Osteocyte (in vitro differentiated cells): ENCODE results near the gene CRTAP. TPM values are rescaled to one million over a fixed set of nuclear protein-coding genes. Genes with fewer than 3 reads are reported as not detected.
"Not testable (repeated sequence)": the region's sequence is repeated elsewhere in the genome, so short reads cannot be mapped to it uniquely, and the experiment has no call there.

ENCODE experiments used
- DNase-seq: peaks from one replicate; pipeline ENCODE4 v3.0.0; 2021; ENCODE audit warnings: mixed read lengths; ENCODE audit not compliant: unreplicated experiment; ENCODE audit errors: extremely low spot score
- H3K27ac Mint-ChIP-seq: one replicate; pipeline ENCODE4 v1.8.0; 2021; ENCODE audit warnings: mild to moderate bottlenecking, mixed read lengths; ENCODE audit not compliant: unreplicated experiment
- H3K27me3 Mint-ChIP-seq: one replicate; pipeline ENCODE4 v1.8.0; 2021; ENCODE audit warnings: mixed read lengths; ENCODE audit not compliant: unreplicated experiment
- H3K36me3 Mint-ChIP-seq: one replicate; pipeline ENCODE4 v1.8.0; 2021; ENCODE audit warnings: mixed read lengths; ENCODE audit not compliant: unreplicated experiment
- H3K4me1 Mint-ChIP-seq: one replicate; pipeline ENCODE4 v1.8.0; 2021; ENCODE audit warnings: mixed read lengths; ENCODE audit not compliant: unreplicated experiment
- H3K4me3 Mint-ChIP-seq: one replicate; pipeline ENCODE4 v1.8.0; 2021; ENCODE audit warnings: mild to moderate bottlenecking, moderate library complexity, mixed read lengths; ENCODE audit not compliant: unreplicated experiment
- H3K9me3 Mint-ChIP-seq: one replicate; pipeline ENCODE4 v1.8.0; 2021; ENCODE audit warnings: mixed read lengths; ENCODE audit not compliant: unreplicated experiment
- total RNA-seq: library from RNA; stranded (reverse); gene quantifications from 2 replicates; pipeline ENCODE4 v1.2.1, GENCODE V29; 2021
- TF ChIP-seq, protein P1 (sequence below): fragments of 200-600 bp; sonication (generic); IDR thresholded peaks from 2 replicates; pipeline ENCODE4 v1.5.0; 2021; ENCODE audit warnings: antibody characterized with exemption, mild to moderate bottlenecking, moderate library complexity

CRTAP gene
- total RNA-seq, 1 donor from 2014 or later = 308 TPM

DNA sequence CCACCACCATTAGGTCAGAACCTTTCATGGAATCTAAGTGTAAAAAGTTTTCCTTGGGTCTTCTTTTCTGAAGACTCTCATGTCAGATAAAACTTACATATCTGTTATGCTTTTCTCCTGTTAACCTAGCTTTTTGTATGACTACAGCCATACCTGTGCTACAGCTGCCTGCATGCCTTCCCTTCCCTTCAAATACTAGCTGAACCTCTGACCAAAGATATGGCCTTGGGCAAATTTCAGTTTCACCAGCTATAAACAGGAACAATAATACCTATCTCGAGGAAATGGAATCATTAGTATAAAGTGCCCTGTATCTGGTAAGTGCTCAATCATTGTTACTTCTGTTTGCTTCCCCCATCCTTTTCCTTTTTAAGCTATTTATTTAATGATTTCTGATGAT lies 41.9 kb upstream of the CRTAP start:
- DNase-seq = no peak
- H3K27me3 Mint-ChIP-seq = no peaks in the 10 kb centered on the region
- H3K27ac Mint-ChIP-seq = no peak overlapping the region
- TF ChIP-seq, protein P1, sequence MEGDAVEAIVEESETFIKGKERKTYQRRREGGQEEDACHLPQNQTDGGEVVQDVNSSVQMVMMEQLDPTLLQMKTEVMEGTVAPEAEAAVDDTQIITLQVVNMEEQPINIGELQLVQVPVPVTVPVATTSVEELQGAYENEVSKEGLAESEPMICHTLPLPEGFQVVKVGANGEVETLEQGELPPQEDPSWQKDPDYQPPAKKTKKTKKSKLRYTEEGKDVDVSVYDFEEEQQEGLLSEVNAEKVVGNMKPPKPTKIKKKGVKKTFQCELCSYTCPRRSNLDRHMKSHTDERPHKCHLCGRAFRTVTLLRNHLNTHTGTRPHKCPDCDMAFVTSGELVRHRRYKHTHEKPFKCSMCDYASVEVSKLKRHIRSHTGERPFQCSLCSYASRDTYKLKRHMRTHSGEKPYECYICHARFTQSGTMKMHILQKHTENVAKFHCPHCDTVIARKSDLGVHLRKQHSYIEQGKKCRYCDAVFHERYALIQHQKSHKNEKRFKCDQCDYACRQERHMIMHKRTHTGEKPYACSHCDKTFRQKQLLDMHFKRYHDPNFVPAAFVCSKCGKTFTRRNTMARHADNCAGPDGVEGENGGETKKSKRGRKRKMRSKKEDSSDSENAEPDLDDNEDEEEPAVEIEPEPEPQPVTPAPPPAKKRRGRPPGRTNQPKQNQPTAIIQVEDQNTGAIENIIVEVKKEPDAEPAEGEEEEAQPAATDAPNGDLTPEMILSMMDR = no peak
- H3K4me1 Mint-ChIP-seq = peaks cover 44% of the 10 kb centered on the region
- H3K36me3 Mint-ChIP-seq = peaks cover 24% of the 10 kb centered on the region
- no peak overlapping the region for H3K4me3 Mint-ChIP-seq
- H3K9me3 Mint-ChIP-seq = no peaks in the 10 kb centered on the region

- no peak for DNase-seq
- peak overlapping the region; percentile 56 for H3K27ac Mint-ChIP-seq
These were observed 39.4 kb upstream of the CRTAP start for GRCh38 chr3:33074217-33075067.

DNA sequence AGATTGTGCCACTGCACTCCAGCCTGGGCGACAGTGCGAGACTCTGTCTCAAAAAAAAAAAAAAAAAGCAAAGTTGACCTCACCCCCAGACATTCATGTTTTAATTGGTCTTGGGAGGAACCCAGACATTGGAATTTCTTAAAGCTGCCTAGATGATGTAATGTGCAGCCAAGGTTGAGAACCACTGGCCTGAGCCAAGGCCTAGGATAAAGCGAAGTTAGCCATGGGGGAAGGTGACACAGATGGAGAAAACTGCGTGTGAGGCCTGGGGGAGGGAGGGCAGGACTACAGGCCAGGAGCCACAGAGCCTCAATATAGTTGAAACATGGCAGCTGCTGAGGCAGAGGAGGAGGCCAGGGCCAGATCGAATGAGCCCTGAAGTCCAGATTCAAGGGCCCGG lies 37.8 kb upstream of the CRTAP start:
- DNase-seq = no peak
- TF ChIP-seq, protein P1 = no peak
- H3K36me3 Mint-ChIP-seq = peaks cover 18% of the 10 kb centered on the region
- peak overlapping the region; percentile 73 for H3K27ac Mint-ChIP-seq
- H3K27me3 Mint-ChIP-seq = no peaks in the 10 kb centered on the region
- no peaks in the 10 kb centered on the region for H3K9me3 Mint-ChIP-seq
- peaks cover 29% of the 10 kb centered on the region for H3K4me1 Mint-ChIP-seq
- H3K4me3 Mint-ChIP-seq = no peak overlapping the region

More at GRCh38 chr3:33074217-33075067, 39.4 kb upstream of the CRTAP start:
- Mint-ChIP-seq H3K4me1 (peaks cover 42% of the 10 kb centered on the region), H3K9me3 (no peaks in the 10 kb centered on the region), H3K4me3 (no peak overlapping the region), H3K27me3 (no peaks in the 10 kb centered on the region), H3K36me3 (peaks cover 17% of the 10 kb centered on the region)
- TF ChIP-seq, protein P1 = peak; percentile 95

GRCh38 chr3:33076952-33077351 lies 36.9 kb upstream of the CRTAP start:
- Mint-ChIP-seq H3K27ac (peak overlapping the region; percentile 73), H3K4me1 (peaks cover 25% of the 10 kb centered on the region), H3K36me3 (peaks cover 13% of the 10 kb centered on the region), H3K4me3 (no peak overlapping the region), H3K9me3 (no peaks in the 10 kb centered on the region), H3K27me3 (no peaks in the 10 kb centered on the region)
- TF ChIP-seq, protein P1 = no peak
- no peak for DNase-seq

- no peaks in the 10 kb centered on the region for H3K9me3 Mint-ChIP-seq
These were observed 35.8 kb upstream of the CRTAP start for GRCh38 chr3:33077976-33078375.

GRCh38 chr3:33079813-33080212 lies 34.0 kb upstream of the CRTAP start:
- not testable (repeated sequence) for H3K9me3 Mint-ChIP-seq, H3K4me3 Mint-ChIP-seq, DNase-seq, H3K27ac Mint-ChIP-seq, H3K27me3 Mint-ChIP-seq
- Mint-ChIP-seq H3K36me3 (peaks cover 10% of the 10 kb centered on the region), H3K4me1 (peaks cover 20% of the 10 kb centered on the region)

More at GRCh38 chr3:33077976-33078375, 35.8 kb upstream of the CRTAP start:
- no peak overlapping the region for H3K27ac Mint-ChIP-seq
- H3K27me3 Mint-ChIP-seq = no peaks in the 10 kb centered on the region
- H3K4me3 Mint-ChIP-seq = no peak overlapping the region
- TF ChIP-seq, protein P1 = no peak
- no peak for DNase-seq
- H3K36me3 Mint-ChIP-seq = peaks cover 10% of the 10 kb centered on the region
- H3K4me1 Mint-ChIP-seq = peaks cover 25% of the 10 kb centered on the region
